Testis (tissue), 2 donors: ENCODE results near the gene THBD.

ENCODE experiments used
- CTCF ChIP-seq, 3 experiments: fragments of 450-650 bp in 2 of 3; fragments of 200-600 bp in 1 of 3; sonication (generic) in 1 of 3; IDR thresholded peaks; one replicate each; pipeline ENCODE4 v1.5.1; 2016 to 2019; ENCODE audit warnings: antibody characterized with exemption in 3 of 3, mild to moderate bottlenecking in 2 of 3, moderate library complexity in 1 of 3
- POLR2A ChIP-seq: fragments of 450-650 bp; IDR thresholded peaks from one replicate; pipeline ENCODE4 v1.6.1; 2017; ENCODE audit warnings: antibody characterized with exemption, mild to moderate bottlenecking, moderate library complexity

GRCh38 chr20:23027721-23028120 is 21.8 kb downstream of the THBD start:
- no peak for TF ChIP-seq POLR2A
- no peak for TF ChIP-seq CTCF (IDR thresholded peaks at IDR 0.05)
